Measurements from ENCODE around the gene KPTN.
"Not testable (repeated sequence)": the region's sequence is repeated elsewhere in the genome, so short reads cannot be mapped to it uniquely, and the experiment has no call there.

The KPTN gene

DNA sequence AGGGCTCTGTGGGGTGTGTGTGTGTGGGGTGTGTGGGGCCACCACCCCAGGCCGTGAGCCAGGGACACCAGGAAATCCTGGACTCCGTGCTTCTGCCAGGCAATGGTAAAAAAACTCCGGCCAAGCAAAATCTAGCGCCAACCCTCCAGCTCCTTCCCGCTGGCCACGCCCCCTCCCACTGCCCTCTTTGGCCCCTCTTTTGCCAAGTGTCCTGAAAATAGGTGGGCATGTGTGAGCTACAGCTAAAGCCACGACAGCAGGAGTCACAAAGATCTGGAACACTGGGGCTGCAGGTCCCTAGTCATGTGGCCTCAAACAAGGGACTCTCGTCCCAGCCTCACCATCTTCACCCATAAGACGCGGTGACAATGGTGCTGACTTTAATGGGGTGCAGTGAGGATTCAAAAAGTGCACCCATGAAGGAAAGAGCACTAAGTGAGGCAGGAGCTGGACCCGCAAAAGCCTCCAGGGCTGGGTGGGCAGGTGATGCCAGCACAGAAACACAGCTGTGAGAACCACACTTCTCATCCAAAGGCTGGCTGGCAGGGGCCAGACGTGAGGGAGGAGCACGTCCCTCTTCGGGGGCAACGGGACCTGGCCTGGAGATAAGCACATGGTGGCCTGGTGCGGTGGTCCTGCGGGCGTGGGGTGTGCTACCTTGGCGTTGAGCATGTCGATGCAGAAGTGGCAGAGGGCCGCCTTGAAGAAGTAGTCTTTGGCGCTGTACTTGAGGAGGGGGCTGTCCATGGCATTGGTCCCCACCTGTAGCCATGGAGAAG, 7.5 kb upstream of the KPTN start:
- no peak overlapping the region for H3K4me3 ChIP-seq (ENCODE audit: insufficient read depth, low read depth, low read length)
- WGBS, 2 experiments = 94% methylated on average over 22 of the region's 22 CpGs
- H3K4me1 ChIP-seq (ENCODE audit: control insufficient read depth, insufficient read depth, low read length) = no peaks in the 10 kb centered on the region
- H3K27ac ChIP-seq (ENCODE audit: insufficient read depth, low read depth, low read length, poor library complexity, severe bottlenecking) = no peak overlapping the region
- no peaks in the 10 kb centered on the region for H3K9me3 ChIP-seq (ENCODE audit: control insufficient read depth, low read length)
- H3K27me3 ChIP-seq (ENCODE audit: control insufficient read depth, insufficient read depth, low read length, poor library complexity, severe bottlenecking) = no peaks in the 10 kb centered on the region
- H3K36me3 ChIP-seq (ENCODE audit: control insufficient read depth, insufficient read depth, low read length) = peaks cover 7% of the 10 kb centered on the region

DNA sequence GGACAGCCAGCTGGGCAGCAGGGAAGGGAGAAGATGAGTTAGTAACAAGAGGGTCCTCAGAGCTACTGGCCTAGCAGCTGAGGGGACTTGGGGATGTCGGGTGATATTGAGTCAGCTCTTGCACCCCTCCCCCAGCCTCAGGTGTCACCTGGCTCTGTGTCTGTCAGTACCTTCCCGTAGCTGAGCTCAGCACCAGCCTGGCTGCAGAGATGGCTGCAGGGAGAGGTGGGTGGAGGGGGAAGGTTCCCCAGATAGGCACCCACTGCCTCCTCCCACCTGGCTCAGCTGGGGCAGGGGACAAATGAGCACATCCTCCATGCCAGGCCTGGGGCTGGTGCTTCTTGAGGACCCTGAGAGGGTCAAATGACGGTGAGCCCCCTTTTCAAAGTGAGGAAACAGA, 6.8 kb upstream of the KPTN start:
- 87 to 88% methylated on average over 3 of the region's 3 CpGs for WGBS, 2 experiments
- no peaks in the 10 kb centered on the region for H3K9me3 ChIP-seq (ENCODE audit: control insufficient read depth, low read length)
- H3K27ac ChIP-seq (ENCODE audit: insufficient read depth, low read depth, low read length, poor library complexity, severe bottlenecking) = no peak overlapping the region
- peaks cover 7% of the 10 kb centered on the region for H3K36me3 ChIP-seq (ENCODE audit: control insufficient read depth, insufficient read depth, low read length)
- H3K4me3 ChIP-seq (ENCODE audit: insufficient read depth, low read depth, low read length) = no peak overlapping the region
- no peaks in the 10 kb centered on the region for H3K27me3 ChIP-seq (ENCODE audit: control insufficient read depth, insufficient read depth, low read length, poor library complexity, severe bottlenecking)
- H3K4me1 ChIP-seq (ENCODE audit: control insufficient read depth, insufficient read depth, low read length) = no peaks in the 10 kb centered on the region

DNA sequence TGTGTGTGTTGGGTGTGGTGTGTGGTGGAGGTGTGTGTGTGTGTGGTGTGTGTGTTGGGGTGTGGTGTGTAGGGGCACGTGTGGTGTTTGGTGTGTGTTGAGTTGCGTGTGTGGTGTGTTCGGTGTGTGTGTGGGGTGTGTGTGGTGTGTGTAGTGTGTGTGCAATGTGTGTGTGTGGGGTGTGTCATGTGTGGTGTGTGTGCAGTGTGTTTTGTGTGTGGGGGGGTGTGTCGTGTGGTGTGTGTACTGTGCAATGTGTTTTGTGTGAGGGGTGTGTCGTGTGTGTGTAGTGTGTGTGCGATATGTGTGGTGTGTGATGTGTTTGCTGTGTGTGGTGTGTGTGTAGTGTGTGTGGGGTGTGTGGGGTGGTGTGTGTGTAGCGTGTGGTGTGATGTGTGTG, 6.0 kb upstream of the KPTN start:
- no peaks in the 10 kb centered on the region for H3K4me1 ChIP-seq (ENCODE audit: control insufficient read depth, insufficient read depth, low read length)
- peaks cover 7% of the 10 kb centered on the region for H3K36me3 ChIP-seq (ENCODE audit: control insufficient read depth, insufficient read depth, low read length)
- no peaks in the 10 kb centered on the region for H3K27me3 ChIP-seq (ENCODE audit: control insufficient read depth, insufficient read depth, low read length, poor library complexity, severe bottlenecking)
- 90 to 95% methylated on average over 7 of the region's 7 CpGs for WGBS, 2 experiments
- H3K9me3 ChIP-seq (ENCODE audit: control insufficient read depth, low read length) = no peaks in the 10 kb centered on the region
- no peak overlapping the region for H3K27ac ChIP-seq (ENCODE audit: insufficient read depth, low read depth, low read length, poor library complexity, severe bottlenecking)
- H3K4me3 ChIP-seq (ENCODE audit: insufficient read depth, low read depth, low read length) = no peak overlapping the region

DNA sequence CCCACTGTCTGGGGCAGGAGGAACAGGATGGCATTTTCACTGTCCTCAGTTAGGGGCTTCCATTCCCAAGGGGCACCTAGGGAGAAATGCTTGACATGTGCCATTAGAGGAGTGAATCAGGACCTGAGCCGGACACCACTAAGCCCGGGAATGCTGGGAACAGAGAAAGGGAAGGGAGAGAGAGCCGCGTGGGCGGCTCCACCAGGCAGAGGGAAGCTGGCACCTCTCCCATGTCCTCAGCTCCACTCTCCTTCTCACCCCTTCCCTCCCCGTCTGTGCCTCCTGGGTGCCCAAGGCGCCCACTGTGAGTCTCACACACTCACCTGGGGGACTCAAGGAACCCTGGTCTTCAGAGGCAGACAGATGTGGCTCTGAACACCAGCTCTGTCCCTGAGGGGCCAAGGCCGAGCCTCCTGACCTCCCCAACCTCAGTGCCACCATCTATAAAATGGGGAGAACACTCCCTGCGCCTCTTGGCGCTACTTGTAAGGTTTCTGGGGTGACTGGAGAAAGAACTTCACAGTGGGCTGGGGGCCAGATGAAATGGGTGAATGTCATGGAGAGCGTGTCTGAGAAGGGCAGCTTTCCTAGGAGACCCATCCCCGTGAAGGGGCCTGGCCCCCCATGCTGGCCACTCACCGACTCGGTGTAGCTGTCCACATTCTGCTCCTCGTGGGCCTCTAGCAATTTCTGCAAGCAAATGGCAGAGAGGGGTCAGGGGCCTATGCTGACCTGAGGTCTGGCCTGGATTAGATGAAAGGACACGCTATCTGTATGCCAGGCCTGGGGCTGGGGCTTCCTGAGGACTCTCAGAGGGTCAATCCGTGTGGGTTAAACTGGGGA, 5.3 kb upstream of the KPTN start:
- Histone ChIP-seq H3K4me1 (ENCODE audit: control insufficient read depth, insufficient read depth, low read length) (no peaks in the 10 kb centered on the region), H3K9me3 (ENCODE audit: control insufficient read depth, low read length) (no peaks in the 10 kb centered on the region), H3K36me3 (ENCODE audit: control insufficient read depth, insufficient read depth, low read length) (peaks cover 7% of the 10 kb centered on the region), H3K27ac (ENCODE audit: insufficient read depth, low read depth, low read length, poor library complexity, severe bottlenecking) (no peak overlapping the region), H3K27me3 (ENCODE audit: control insufficient read depth, insufficient read depth, low read length, poor library complexity, severe bottlenecking) (no peaks in the 10 kb centered on the region), H3K4me3 (ENCODE audit: insufficient read depth, low read depth, low read length) (no peak overlapping the region)
- WGBS, 2 experiments = 94 to 95% methylated on average over 14 to 17 of the region's 17 CpGs

DNA sequence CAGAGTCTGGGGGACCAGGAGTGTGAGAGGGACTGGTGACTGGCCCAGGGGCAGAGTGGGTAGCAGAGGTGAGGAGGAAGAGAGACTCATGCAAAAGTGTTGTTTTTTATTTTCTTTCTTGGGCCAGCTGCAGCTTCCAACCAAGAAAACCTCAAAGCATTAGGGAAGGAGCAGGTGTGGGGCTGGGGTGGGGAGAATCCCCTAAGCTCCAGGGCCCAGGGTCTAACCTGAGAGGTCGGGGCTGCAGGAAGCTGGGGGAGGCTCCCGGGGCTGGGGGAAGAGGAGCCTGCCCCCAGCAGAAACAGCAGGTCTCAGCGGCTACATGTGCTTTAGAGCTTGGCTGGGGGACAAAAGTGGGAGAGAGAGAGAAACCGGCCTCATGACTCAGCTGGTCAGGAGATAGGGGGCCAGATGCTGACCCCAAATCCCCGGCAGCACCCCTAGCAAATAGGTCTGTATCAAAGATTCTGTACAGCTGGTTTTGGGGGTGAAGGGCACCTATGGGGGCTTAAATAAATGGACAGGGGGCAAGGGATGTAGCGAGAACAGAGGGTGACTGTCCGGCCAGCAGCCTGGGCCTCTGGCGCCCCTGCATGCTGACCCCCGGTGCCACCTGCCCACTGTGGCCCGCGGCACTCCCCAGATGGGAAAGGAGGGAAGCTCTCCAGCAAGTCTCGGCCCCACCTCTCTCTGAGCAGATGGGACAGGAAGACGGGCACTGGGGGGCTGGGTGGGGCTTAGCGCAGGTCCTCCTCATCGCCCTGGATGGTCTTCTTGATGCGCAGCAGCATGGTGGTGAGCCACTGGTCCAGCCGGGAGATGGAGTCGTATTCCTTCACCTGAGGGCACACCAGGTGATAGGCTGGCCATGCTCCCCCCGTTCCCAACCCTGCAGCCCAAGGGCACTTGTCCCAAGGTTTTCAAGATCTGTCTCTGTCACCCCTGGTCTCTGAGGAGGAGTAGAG, 3.8 kb upstream of the KPTN start:
- Histone ChIP-seq H3K4me1 (ENCODE audit: control insufficient read depth, insufficient read depth, low read length) (no peaks in the 10 kb centered on the region), H3K27me3 (ENCODE audit: control insufficient read depth, insufficient read depth, low read length, poor library complexity, severe bottlenecking) (no peaks in the 10 kb centered on the region), H3K36me3 (ENCODE audit: control insufficient read depth, insufficient read depth, low read length) (peaks cover 7% of the 10 kb centered on the region), H3K27ac (ENCODE audit: insufficient read depth, low read depth, low read length, poor library complexity, severe bottlenecking) (no peak overlapping the region), H3K4me3 (ENCODE audit: insufficient read depth, low read depth, low read length) (no peak overlapping the region), H3K9me3 (ENCODE audit: control insufficient read depth, low read length) (no peaks in the 10 kb centered on the region)
- WGBS, 2 experiments = 94 to 95% methylated on average over 19 of the region's 19 CpGs

DNA sequence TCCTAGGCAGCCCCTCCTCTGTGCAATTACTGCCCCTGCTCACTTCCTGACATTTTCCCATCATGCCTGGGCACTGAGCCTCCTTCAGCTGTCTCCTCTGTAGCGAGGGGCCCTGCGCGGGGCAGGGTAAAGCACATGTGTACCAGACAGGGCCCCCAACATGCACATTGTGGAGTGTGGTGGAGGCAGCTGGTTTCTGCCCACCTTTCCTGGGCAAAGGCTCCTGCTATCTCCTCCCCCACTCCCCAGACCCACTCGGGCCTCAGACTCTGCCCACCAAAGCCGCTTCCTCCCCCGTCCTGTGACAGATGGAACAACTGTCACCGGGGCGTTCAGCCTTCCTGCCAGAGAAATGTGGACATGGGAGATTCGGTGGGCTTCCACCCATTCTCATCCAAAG, 2.9 kb upstream of the KPTN start:
- no peaks in the 10 kb centered on the region for H3K27me3 ChIP-seq (ENCODE audit: control insufficient read depth, insufficient read depth, low read length, poor library complexity, severe bottlenecking)
- no peaks in the 10 kb centered on the region for H3K9me3 ChIP-seq (ENCODE audit: control insufficient read depth, low read length)
- H3K4me1 ChIP-seq (ENCODE audit: control insufficient read depth, insufficient read depth, low read length) = no peaks in the 10 kb centered on the region
- H3K4me3 ChIP-seq (ENCODE audit: insufficient read depth, low read depth, low read length) = no peak overlapping the region
- peaks cover 2% of the 10 kb centered on the region for H3K36me3 ChIP-seq (ENCODE audit: control insufficient read depth, insufficient read depth, low read length)
- WGBS, 2 experiments = 92 to 93% methylated on average over 9 of the region's 9 CpGs
- no peak overlapping the region for H3K27ac ChIP-seq (ENCODE audit: insufficient read depth, low read depth, low read length, poor library complexity, severe bottlenecking)

DNA sequence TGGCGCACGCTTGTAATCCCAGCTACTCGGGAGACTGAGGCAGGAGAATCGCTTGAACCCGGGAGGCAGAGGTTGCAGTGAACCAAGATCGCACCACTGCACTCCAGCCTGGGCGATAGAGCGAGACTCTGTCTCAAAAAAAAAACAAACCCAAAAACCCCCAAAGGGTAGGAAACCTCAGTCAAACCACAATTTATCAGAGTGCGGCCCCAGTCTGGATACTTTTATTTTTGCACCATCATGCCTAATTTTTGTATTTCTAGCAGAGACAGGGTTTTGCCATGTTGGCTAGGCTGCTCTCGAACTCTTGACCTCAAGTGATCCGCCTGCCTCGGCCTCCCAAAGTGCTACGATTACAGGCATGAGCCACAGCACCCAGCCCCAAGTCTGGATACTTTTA, 2.2 kb upstream of the KPTN start:
- WGBS, 2 experiments = 94 to 96% methylated on average over 13 of the region's 13 CpGs
- not testable (repeated sequence) for H3K9me3 ChIP-seq (ENCODE audit: control insufficient read depth, low read length); H3K4me1 ChIP-seq (ENCODE audit: control insufficient read depth, insufficient read depth, low read length); H3K27me3 ChIP-seq (ENCODE audit: control insufficient read depth, insufficient read depth, low read length, poor library complexity, severe bottlenecking); H3K4me3 ChIP-seq (ENCODE audit: insufficient read depth, low read depth, low read length); H3K27ac ChIP-seq (ENCODE audit: insufficient read depth, low read depth, low read length, poor library complexity, severe bottlenecking); H3K36me3 ChIP-seq (ENCODE audit: control insufficient read depth, insufficient read depth, low read length)

DNA sequence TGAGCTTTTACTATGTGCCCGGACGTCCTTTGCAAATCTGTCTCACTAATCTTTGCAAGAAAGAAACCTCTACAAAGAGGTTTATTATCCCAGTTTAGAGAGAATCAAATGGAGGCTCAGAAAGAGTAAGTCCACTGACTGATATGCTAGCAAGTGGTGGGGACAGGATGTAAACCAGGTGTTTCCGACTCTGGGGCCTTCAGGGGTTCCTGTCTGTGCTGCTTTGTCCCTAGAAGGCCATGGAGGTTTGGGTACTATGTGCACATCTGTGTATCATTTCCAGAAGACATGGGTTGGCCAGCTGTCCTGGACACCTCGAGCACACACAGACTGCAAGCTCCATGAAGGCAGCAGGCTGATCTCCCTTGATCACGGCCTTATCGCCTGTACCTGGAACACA, 1.2 kb upstream of the KPTN start:
- H3K27ac ChIP-seq (ENCODE audit: insufficient read depth, low read depth, low read length, poor library complexity, severe bottlenecking) = no peak overlapping the region
- no peaks in the 10 kb centered on the region for H3K27me3 ChIP-seq (ENCODE audit: control insufficient read depth, insufficient read depth, low read length, poor library complexity, severe bottlenecking)
- no peaks in the 10 kb centered on the region for H3K36me3 ChIP-seq (ENCODE audit: control insufficient read depth, insufficient read depth, low read length)
- H3K4me1 ChIP-seq (ENCODE audit: control insufficient read depth, insufficient read depth, low read length) = no peaks in the 10 kb centered on the region
- no peak overlapping the region for H3K4me3 ChIP-seq (ENCODE audit: insufficient read depth, low read depth, low read length)
- no peaks in the 10 kb centered on the region for H3K9me3 ChIP-seq (ENCODE audit: control insufficient read depth, low read length)
- WGBS, 2 experiments = 94 to 96% methylated on average over 6 of the region's 6 CpGs

DNA sequence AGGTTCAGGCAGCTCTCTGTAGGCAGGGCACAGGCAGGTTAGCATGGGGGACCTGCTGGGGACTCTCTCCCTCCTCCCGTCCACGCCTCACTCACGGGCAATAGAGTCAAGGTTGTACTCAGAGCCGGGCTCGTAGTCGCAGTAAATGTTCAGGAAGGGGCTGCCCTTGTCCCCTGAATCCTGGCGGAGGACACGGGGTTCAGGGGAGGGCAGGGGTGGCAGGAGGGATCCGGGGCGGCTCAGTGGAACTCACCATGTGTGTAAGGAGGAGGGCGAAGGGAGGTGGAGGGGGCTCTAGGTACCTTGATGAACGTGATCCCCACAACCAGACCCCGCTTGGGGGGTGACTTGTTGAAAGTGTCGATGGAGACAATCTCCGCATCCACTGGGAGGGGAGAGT, 819 bp downstream of the KPTN start:
- 91 to 93% methylated on average over 15 of the region's 15 CpGs for WGBS, 2 experiments
- H3K4me3 ChIP-seq (ENCODE audit: insufficient read depth, low read depth, low read length) = peak overlapping the region; percentile 80
- no peaks in the 10 kb centered on the region for H3K9me3 ChIP-seq (ENCODE audit: control insufficient read depth, low read length)
- no peak overlapping the region for H3K27ac ChIP-seq (ENCODE audit: insufficient read depth, low read depth, low read length, poor library complexity, severe bottlenecking)
- H3K4me1 ChIP-seq (ENCODE audit: control insufficient read depth, insufficient read depth, low read length) = no peaks in the 10 kb centered on the region
- no peaks in the 10 kb centered on the region for H3K27me3 ChIP-seq (ENCODE audit: control insufficient read depth, insufficient read depth, low read length, poor library complexity, severe bottlenecking)
- H3K36me3 ChIP-seq (ENCODE audit: control insufficient read depth, insufficient read depth, low read length) = no peaks in the 10 kb centered on the region
